HCT116 (cell line): ENCODE measurements around the gene USP32. TPM values are rescaled to one million over a fixed set of nuclear protein-coding genes. Genes with fewer than 3 reads are reported as not detected.

Experiments
- ATAC-seq: fragments of 200-7000 bp; cut with Tn5 transposase; 2 replicates; pipeline ENCODE4 v1.9.1; 2020; ENCODE audit warnings: mild to moderate bottlenecking, moderate library complexity
- BruUV-seq: library from RNA; stranded (reverse); fragments of 400-500 nt; replicated peaks from 2 replicates; lab custom pipeline; 2021; lab: Mats Ljungman, UMichigan
- CTCF ChIA-PET: fragments of 300-600 bp; sonication (Branson Sonifier 250); formaldehyde crosslinking; loops from one replicate; lab custom pipeline; 2021; ENCODE audit warnings: antibody characterized with exemption; lab: Charles Lee
- POLR2A ChIA-PET: fragments of 300-600, 350-600 bp; sonication (Branson Sonifier 250); formaldehyde crosslinking; loops from one replicate; lab custom pipeline; 2021; ENCODE audit warnings: antibody characterized with exemption; lab: Charles Lee
- RAD21 ChIA-PET, 2 experiments: fragments of 300-600 bp; sonication (Branson Sonifier 250); formaldehyde crosslinking; loops; one replicate each; lab custom pipeline; 2023; ENCODE audit warnings: low total read pairs in 2 of 2; ENCODE audit not compliant: uncharacterized antibody in 2 of 2, unreplicated experiment in 2 of 2, low non-redundant PET in 1 of 2; lab: Charles Lee
- DNase-seq: peaks from one replicate; pipeline ENCODE4 v3.0.0-alpha.2; 2010; ENCODE audit warnings: low read depth, low spot score
- H2AFZ ChIP-seq: fragments of 200-600 bp; shearing (Covaris generic), sonication (generic); 2 replicates; pipeline ENCODE4 v1.6.1; 2017; ENCODE audit warnings: low read depth, mixed run types, mixed read lengths, antibody characterized with exemption, low read length; ENCODE audit not compliant: poor library complexity, severe bottlenecking
- H3K27ac ChIP-seq: 2 replicates; pipeline ENCODE4 v1.5.1; 2012; ENCODE audit warnings: low read depth, low read length
- H3K27me3 ChIP-seq: fragments of 200-600 bp; sonication (generic); 2 replicates; pipeline ENCODE4 v1.6.1; 2016; ENCODE audit warnings: mixed run types, low read length, mixed read lengths; ENCODE audit not compliant: insufficient read depth
- H3K36me3 ChIP-seq, 2 experiments: fragments of 200-500 bp in 1 of 2; fragments of 200-600 bp in 1 of 2; sonication (Bioruptor generic) in 1 of 2; sonication (generic) in 1 of 2; 2 replicates each; pipeline versions ENCODE4 v1.5.1 to v1.6.1; 2014 to 2016; ENCODE audit warnings: low read length in 2 of 2, inconsistent platforms in 1 of 2, mixed read lengths in 1 of 2, mixed run types in 1 of 2; ENCODE audit not compliant: insufficient read depth in 2 of 2, control insufficient read depth in 1 of 2
- H3K4me1 ChIP-seq, 2 experiments: fragments of 200-600 bp in 1 of 2; sonication (generic) in 1 of 2; 2 replicates each; pipeline versions ENCODE4 v1.5.1 to v1.6.1; 2012 to 2017; ENCODE audit warnings: low read length in 2 of 2, inconsistent platforms in 1 of 2, mild to moderate bottlenecking in 1 of 2, mixed read lengths in 1 of 2, mixed run types in 1 of 2, moderate library complexity in 1 of 2; ENCODE audit not compliant: insufficient read depth in 2 of 2, control insufficient read depth in 1 of 2
- H3K4me2 ChIP-seq: fragments of 200-600 bp; sonication (generic); 2 replicates; pipeline ENCODE4 v1.6.1; 2017; ENCODE audit warnings: mixed run types, low read length, mixed read lengths
- H3K4me3 ChIP-seq, 2 experiments: fragments of 200-600 bp in 1 of 2; sonication (generic) in 1 of 2; replicated peaks in 1 of 2; 2 replicates each; pipeline ENCODE4 v1.5.1; 2011 to 2016; ENCODE audit warnings: low read length in 2 of 2, control low read depth in 1 of 2, low read depth in 1 of 2, mild to moderate bottlenecking in 1 of 2, mixed read lengths in 1 of 2, mixed run types in 1 of 2
- H3K79me2 ChIP-seq: fragments of 200-600 bp; sonication (generic); 2 replicates; pipeline ENCODE4 v1.6.1; 2017; ENCODE audit warnings: mild to moderate bottlenecking, mixed run types, low read length, moderate library complexity, mixed read lengths; ENCODE audit not compliant: insufficient read depth
- H3K9ac ChIP-seq: fragments of 200-600 bp; sonication (generic); 2 replicates; pipeline ENCODE4 v1.6.1; 2016; ENCODE audit warnings: low read length, mixed read lengths
- H3K9me2 ChIP-seq: fragments of 200-600 bp; sonication (generic), shearing (Covaris generic); 2 replicates; pipeline ENCODE4 v1.6.1; 2017; ENCODE audit warnings: mixed run types, mild to moderate bottlenecking, moderate library complexity; ENCODE audit not compliant: insufficient read depth
- H3K9me3 ChIP-seq, 2 experiments: fragments of 200-500 bp in 1 of 2; fragments of 200-600 bp in 1 of 2; sonication (Bioruptor generic) in 1 of 2; sonication (generic) in 1 of 2; 2 replicates each; pipeline ENCODE4 v1.6.1; 2014 to 2017; ENCODE audit warnings: low read length in 2 of 2, mixed read lengths in 2 of 2, inconsistent platforms in 1 of 2, low read depth in 1 of 2, mild to moderate bottlenecking in 1 of 2, mixed run types in 1 of 2, moderate library complexity in 1 of 2; ENCODE audit not compliant: control insufficient read depth in 1 of 2, insufficient read depth in 1 of 2
- H4K20me1 ChIP-seq: fragments of 200-600 bp; sonication (generic), shearing (Covaris generic); 2 replicates; pipeline ENCODE4 v1.6.1; 2017; ENCODE audit warnings: mixed run types, mild to moderate bottlenecking, moderate library complexity; ENCODE audit not compliant: insufficient read depth
- ATF3 ChIP-seq: IDR thresholded peaks from 2 replicates; pipeline ENCODE4 v1.6.1; 2012
- CBX3 ChIP-seq: IDR thresholded peaks from 2 replicates; pipeline ENCODE4 v1.6.1; 2012; ENCODE audit warnings: low read depth
- CEBPB ChIP-seq: IDR thresholded peaks from 2 replicates; pipeline ENCODE4 v1.6.1; 2012; ENCODE audit warnings: low read depth
- CTCF ChIP-seq, 3 experiments: fragments of 200-600 bp in 1 of 3; sonication (generic) in 1 of 3; IDR thresholded peaks in 2 of 3; conservative IDR thresholded peaks in 1 of 3; 2 replicates each; pipeline ENCODE4 v1.5.1; 2012 to 2017; ENCODE audit warnings: low read depth in 2 of 3, low read length in 2 of 3, antibody characterized with exemption in 1 of 3, borderline replicate concordance in 1 of 3, control low read depth in 1 of 3, mild to moderate bottlenecking in 1 of 3, mixed read lengths in 1 of 3, mixed run types in 1 of 3, moderate library complexity in 1 of 3; ENCODE audit not compliant: insufficient read depth in 1 of 3
- ELF1 ChIP-seq: IDR thresholded peaks from 2 replicates; pipeline ENCODE4 v1.6.1; 2012; ENCODE audit warnings: low read depth, borderline replicate concordance
- EZH2 ChIP-seq: fragments of 200-600 bp; sonication (generic); IDR thresholded peaks from 2 replicates; pipeline ENCODE4 v1.6.1; 2017; ENCODE audit warnings: antibody characterized with exemption, mixed run types
- FOSL1 ChIP-seq: IDR thresholded peaks from 2 replicates; pipeline ENCODE4 v1.6.1; 2012; ENCODE audit warnings: low read depth
- JUND ChIP-seq: IDR thresholded peaks from 2 replicates; pipeline ENCODE4 v1.6.1; 2012
- POLR2AphosphoS5 ChIP-seq: IDR thresholded peaks from 2 replicates; pipeline ENCODE4 v1.6.1; 2011; ENCODE audit warnings: mild to moderate bottlenecking, low read depth, low read length, moderate library complexity
- REST ChIP-seq: IDR thresholded peaks from 2 replicates; pipeline ENCODE4 v1.6.1; 2012; ENCODE audit warnings: low read depth
- SP1 ChIP-seq: IDR thresholded peaks from 2 replicates; pipeline ENCODE4 v1.6.1; 2012; ENCODE audit warnings: low read depth
- ZBTB33 ChIP-seq: IDR thresholded peaks from 2 replicates; pipeline ENCODE4 v1.6.1; 2011; ENCODE audit warnings: mild to moderate bottlenecking, low read length, moderate library complexity; ENCODE audit not compliant: insufficient replicate concordance; ENCODE audit errors: extremely low read depth
- ZFX ChIP-seq: fragments of 450-650 bp; IDR thresholded peaks from 2 replicates; pipeline ENCODE4 v1.6.1; 2017
- ZNF274 ChIP-seq: fragments of 200-500 bp; sonication (Bioruptor generic); IDR thresholded peaks from 2 replicates; pipeline ENCODE4 v1.6.1; 2014; ENCODE audit warnings: mild to moderate bottlenecking, low read depth, low read length, inconsistent platforms
- intact Hi-C: fragments of 100-400 bp; cut with micrococcal nuclease; formaldehyde crosslinking; loops from 2 replicates; pipeline ENCODE4 v1.10.0; 2022
- total RNA-seq: library from RNA; stranded (reverse); gene quantifications from one replicate; pipeline ENCODE4 v1.2.1, GENCODE V29; 2021; ENCODE audit not compliant: unreplicated experiment

USP32 gene
- total RNA-seq, 1 experiment from 2014 or later: 67.0 TPM

- ChIA-PET POLR2A (no interaction called here), RAD21 (no interaction called here), CTCF (no interaction called here)
- no peak overlapping the region for H3K4me3 ChIP-seq
- H3K36me3 ChIP-seq: no peaks in the 10 kb centered on the region
- H4K20me1 ChIP-seq: no peaks in the 10 kb centered on the region
- intact Hi-C loops: no loop called here
- H3K9me3 ChIP-seq: no peaks in the 10 kb centered on the region
- no TSS peak for BruUV-seq
- H3K27ac ChIP-seq: no peak overlapping the region
- TF ChIP-seq SP1: no peak
- TF ChIP-seq ELF1: no peak
- no peak for TF ChIP-seq POLR2AphosphoS5
- TF ChIP-seq FOSL1: no peak
- no peak for TF ChIP-seq ZFX
- TF ChIP-seq JUND: no peak
- no peak for TF ChIP-seq ATF3
- no peak for TF ChIP-seq CBX3
- no peak for TF ChIP-seq CEBPB
- no peak for TF ChIP-seq EZH2
- no peak for TF ChIP-seq CTCF (IDR thresholded peaks at IDR 0.05 in 2 of 3, conservative IDR thresholded peaks at IDR 0.05 in 1 of 3; ENCODE audit: borderline replicate concordance in 1 of 3, insufficient read depth in 1 of 3, low read depth in 2 of 3, low read length in 2 of 3)
- no peak for TF ChIP-seq ZBTB33
- no peak for TF ChIP-seq ZNF274
- no peak for TF ChIP-seq REST
- H3K4me2 ChIP-seq: no peak overlapping the region
- H2AFZ ChIP-seq: no peak overlapping the region
- no peaks in the 10 kb centered on the region for H3K27me3 ChIP-seq
- H3K9me2 ChIP-seq: no peaks in the 10 kb centered on the region
- no peak for ATAC-seq
- peaks cover 20% of the 10 kb centered on the region for H3K79me2 ChIP-seq
- H3K9ac ChIP-seq: no peak overlapping the region
- no peak for DNase-seq
- no peaks in the 10 kb centered on the region for H3K4me1 ChIP-seq
These were observed 87.4 kb downstream of the USP32 start for GRCh38 chr17:60304502-60304901.
